NCI-H2081 (cell line): Measurements from ENCODE around the gene DNASE2B.

Experiments used
- DNase-seq, 2 experiments: peaks; one replicate each; lab custom pipeline; 2025; lab: John Stamatoyannopoulos, UW

The DNASE2B gene

GRCh38 chr1:84374991-84375696 lies 23.1 kb upstream of the DNASE2B start:
- DNase-seq: no peak

GRCh38 chr1:84376000-84376910 lies 22.0 kb upstream of the DNASE2B start:
- DNase-seq: no peak

- DNase-seq: no peak
Measured at GRCh38 chr1:84377480-84378095, 20.7 kb upstream of the DNASE2B start.

GRCh38 chr1:84379138-84379916 lies 19.0 kb upstream of the DNASE2B start:
- DNase-seq: no peak

- no peak for DNase-seq
Measured at GRCh38 chr1:84379917-84380180, 18.4 kb upstream of the DNASE2B start.

- DNase-seq: no peak
Measured at GRCh38 chr1:84382127-84382526, 16.2 kb upstream of the DNASE2B start.

- no peak for DNase-seq
Measured at GRCh38 chr1:84385347-84385746, 12.9 kb upstream of the DNASE2B start.

- no peak for DNase-seq
Measured at GRCh38 chr1:84386716-84387479, 11.4 kb upstream of the DNASE2B start.

GRCh38 chr1:84387480-84388163 lies 10.7 kb upstream of the DNASE2B start:
- no peak for DNase-seq

- no peak for DNase-seq
Measured at GRCh38 chr1:84390226-84390625, 8.1 kb upstream of the DNASE2B start.

- no peak for DNase-seq
Measured at GRCh38 chr1:84401156-84401555, 2.9 kb downstream of the DNASE2B start.

- peak in 1 of 2 experiments; percentile 18 for DNase-seq
Measured at GRCh38 chr1:84402060-84402459, 3.8 kb downstream of the DNASE2B start.

GRCh38 chr1:84402501-84402900 lies 4.2 kb downstream of the DNASE2B start:
- no peak for DNase-seq

- DNase-seq: no peak
Measured at GRCh38 chr1:84403347-84403746, 5.1 kb downstream of the DNASE2B start.

- DNase-seq: peak in 1 of 2 experiments; percentile 15
Measured at GRCh38 chr1:84406346-84406861, 8.1 kb downstream of the DNASE2B start.

GRCh38 chr1:84407524-84407923 lies 9.2 kb downstream of the DNASE2B start:
- DNase-seq: no peak

- no peak for DNase-seq
Measured at GRCh38 chr1:84407958-84408422, 9.7 kb downstream of the DNASE2B start.

GRCh38 chr1:84409888-84410287 lies 11.6 kb downstream of the DNASE2B start:
- DNase-seq: no peak

GRCh38 chr1:84410328-84411095 lies 12.2 kb downstream of the DNASE2B start:
- no peak for DNase-seq
